B cell (primary cell): ENCODE measurements around the gene RASGRP3. TPM values are rescaled to one million over a fixed set of nuclear protein-coding genes. Genes with fewer than 3 reads are reported as not detected.

ENCODE experiments used
- ATAC-seq: fragments of 200-7000 bp; cut with Tn5 transposase; one replicate; pipeline ENCODE4 v1.10.0; 2021; ENCODE audit warnings: low read depth, mild to moderate bottlenecking, moderate number of reproducible peaks, moderate library complexity
- CTCF ChIA-PET: fragments of 350-600 bp; sonication (Branson Sonifier 250); formaldehyde crosslinking; loops from one replicate; lab custom pipeline; 2021; ENCODE audit warnings: antibody characterized with exemption, inconsistent platforms; lab: Charles Lee
- POLR2A ChIA-PET: fragments of 350-600 bp; sonication (Branson Sonifier 250); formaldehyde crosslinking; loops from one replicate; lab custom pipeline; 2021; ENCODE audit warnings: antibody characterized with exemption; lab: Charles Lee
- DNase-seq: peaks from one replicate; pipeline ENCODE4 v3.0.0; 2013
- H2AFZ ChIP-seq: 2 replicates; pipeline ENCODE4 v1.6.1; 2012; ENCODE audit warnings: mild to moderate bottlenecking, low read depth, low read length; ENCODE audit not compliant: insufficient read depth, poor library complexity, severe bottlenecking
- H3K27ac ChIP-seq, 2 donors: 1 replicate in 1 of 2; 2 replicates in 1 of 2; pipeline ENCODE4 v1.5.1; 2012 to 2013; ENCODE audit warnings: low read length in 2 of 2, mild to moderate bottlenecking in 2 of 2, moderate library complexity in 1 of 2
- H3K27me3 ChIP-seq, 4 experiments: fragments of 200-600 bp in 1 of 4; sonication (generic) in 1 of 4; replicated peaks in 1 of 4; 1 replicate in 2 of 4; 2 replicates in 2 of 4; pipeline versions ENCODE4 v1.6.1 to v1.7.0; 2013 to 2016; ENCODE audit warnings: low read length in 3 of 4, mild to moderate bottlenecking in 2 of 4, mixed read lengths in 1 of 4, moderate library complexity in 1 of 4; ENCODE audit not compliant: insufficient read depth in 4 of 4, control insufficient read depth in 3 of 4; ENCODE audit errors: control extremely low read depth in 1 of 4
- H3K36me3 ChIP-seq, 2 experiments: replicated peaks in 1 of 2; 1 replicate in 1 of 2; 2 replicates in 1 of 2; pipeline versions ENCODE4 v1.6.1 to v1.7.1; 2013; ENCODE audit warnings: low read length in 1 of 2; ENCODE audit not compliant: insufficient read depth in 2 of 2, control insufficient read depth in 1 of 2; ENCODE audit errors: control extremely low read depth in 1 of 2, extremely low read depth in 1 of 2
- H3K4me1 ChIP-seq, 2 donors: fragments of 200-600 bp in 1 of 2; sonication (generic) in 1 of 2; 1 replicate in 1 of 2; 2 replicates in 1 of 2; pipeline versions ENCODE4 v1.5.1 to v1.6.1; 2013 to 2017; ENCODE audit warnings: low read length in 2 of 2; ENCODE audit not compliant: control insufficient read depth in 2 of 2, insufficient read depth in 2 of 2
- H3K4me2 ChIP-seq: replicated peaks from 2 replicates; pipeline ENCODE3; 2012; ENCODE audit warnings: mild to moderate bottlenecking, low read depth, low read length; ENCODE audit not compliant: poor library complexity, severe bottlenecking
- H3K4me3 ChIP-seq, 5 experiments: fragments of 200-600 bp in 1 of 5; sonication (generic) in 1 of 5; 1 replicate in 3 of 5; 2 replicates in 2 of 5; pipeline versions ENCODE4 v1.5.1 to v1.7.0; 2011 to 2016; ENCODE audit warnings: low read length in 4 of 5, mild to moderate bottlenecking in 4 of 5, low read depth in 2 of 5, control low read depth in 1 of 5, moderate library complexity in 1 of 5; ENCODE audit not compliant: insufficient read depth in 1 of 5; ENCODE audit errors: control extremely low read depth in 1 of 5, extremely low read depth in 1 of 5
- H3K79me2 ChIP-seq: fragments of 200-600 bp; sonication (generic); one replicate; pipeline ENCODE4 v1.6.0; 2016; ENCODE audit warnings: low read length; ENCODE audit not compliant: control insufficient read depth, insufficient read depth
- H3K9ac ChIP-seq: fragments of 200-600 bp; sonication (generic); 2 replicates; pipeline ENCODE4 v1.6.1; 2017; ENCODE audit warnings: mild to moderate bottlenecking, low read length, moderate library complexity
- H3K9me3 ChIP-seq, 3 donors: one replicate each; pipeline versions ENCODE4 v1.6.1 to v1.7.1; 2013; ENCODE audit warnings: low read length in 2 of 3; ENCODE audit not compliant: control insufficient read depth in 2 of 3, insufficient read depth in 1 of 3; ENCODE audit errors: control extremely low read depth in 1 of 3
- H4K20me1 ChIP-seq: 2 replicates; pipeline ENCODE4 v1.6.0; 2012; ENCODE audit warnings: mild to moderate bottlenecking, low read length; ENCODE audit not compliant: insufficient read depth, control insufficient read depth, poor library complexity, severe bottlenecking
- H3K27ac Mint-ChIP-seq: one replicate; pipeline ENCODE4 v1.8.0; 2021; ENCODE audit warnings: mixed read lengths
- H3K27me3 Mint-ChIP-seq: one replicate; pipeline ENCODE4 v1.8.0; 2021; ENCODE audit warnings: mixed read lengths
- H3K4me1 Mint-ChIP-seq: one replicate; pipeline ENCODE4 v1.8.0; 2021; ENCODE audit warnings: mixed read lengths
- H3K4me3 Mint-ChIP-seq: one replicate; pipeline ENCODE4 v1.8.0; 2021; ENCODE audit warnings: mixed read lengths
- H3K9me3 Mint-ChIP-seq: one replicate; pipeline ENCODE4 v1.8.0; 2022; ENCODE audit warnings: mixed read lengths; ENCODE audit not compliant: insufficient read depth
- CTCF ChIP-seq: fragments of 200-600 bp; IDR thresholded peaks from one replicate; pipeline ENCODE4 v1.8.0; 2022; ENCODE audit warnings: antibody characterized with exemption, mild to moderate bottlenecking
- EZH2 ChIP-seq: IDR thresholded peaks from 2 replicates; pipeline ENCODE4 v1.6.1; 2012; ENCODE audit warnings: borderline replicate concordance, low read depth, mild to moderate bottlenecking, moderate library complexity, low read length; ENCODE audit not compliant: insufficient read depth, poor library complexity, severe bottlenecking
- WGBS: methylation state at CpG from one replicate; pipeline ENCODE4 v1.1.5; 2013; ENCODE audit warnings: missing lambda C conversion rate; ENCODE audit not compliant: insufficient coverage; 5-methylcytosine and 5-hydroxymethylcytosine counted together
- intact Hi-C: fragments of 100-400 bp; cut with micrococcal nuclease; formaldehyde crosslinking; loops from one replicate; pipeline ENCODE4 v1.10.0; 2022
- polyA plus RNA-seq: library from polyadenylated mRNA; depleted of rRNA; stranded (reverse); fragments of >200 nt; gene quantifications from 2 replicates; pipeline ENCODE4 v1.2.3, GENCODE V29; 2012
- total RNA-seq, 2 donors: library from RNA; stranded (reverse); fragments of 120-200 nt in 1 of 2; gene quantifications; 1 replicate in 1 of 2; 2 replicates in 1 of 2; pipeline versions ENCODE4 v1.2.3 to v1.2.4, GENCODE V29; 2013 to 2022

RASGRP3 gene
- total and polyA plus RNA-seq, 2 donors (not counting 1 experiment from before 2014, with no cell fraction given) = 67.5 to 107 TPM

- H3K4me3 Mint-ChIP-seq = no peak overlapping the region
- ChIA-PET POLR2A (no interaction called here), CTCF (interaction anchor here (1.0 to 1.7 kb wide), 2 partner anchors 9 to 16 kb away, joined by 3 to 4 read pairs; partner anchors contain the start of gene FAM98A)
- Histone ChIP-seq H3K36me3 (peaks cover 9 to 75% of the 10 kb centered on the region in 2 experiments), H3K9ac (no peak overlapping the region), H2AFZ (no peak overlapping the region), H3K79me2 (peaks cover 5% of the 10 kb centered on the region), H3K9me3 (no peaks in the 10 kb centered on the region), H4K20me1 (no peaks in the 10 kb centered on the region), H3K27me3 (no peaks in the 10 kb centered on the region), H3K4me1 (no peaks in the 10 kb centered on the region), H3K4me2 (no peak overlapping the region), H3K4me3 (no peak overlapping the region), H3K27ac (no peak overlapping the region)
- H3K9me3 Mint-ChIP-seq = no peaks in the 10 kb centered on the region
- no peaks in the 10 kb centered on the region for H3K27me3 Mint-ChIP-seq
- no peak for DNase-seq
- no peak for ATAC-seq
- WGBS = no CpG with 5 or more reads among the region's 1 CpG
- H3K4me1 Mint-ChIP-seq = no peaks in the 10 kb centered on the region
- TF ChIP-seq CTCF (no peak), EZH2 (no peak)
- no peak overlapping the region for H3K27ac Mint-ChIP-seq
- intact Hi-C loops = no loop called here
Observed at GRCh38 chr2:33589444-33589843, 113.0 kb downstream of the RASGRP3 start.

- ATAC-seq (no peak), DNase-seq (no peak)
- peaks cover 16% of the 10 kb centered on the region in 2 donors for H3K4me1 ChIP-seq
- no peak overlapping the region for H2AFZ ChIP-seq
- no peak overlapping the region for H3K9ac ChIP-seq
- Mint-ChIP-seq H3K4me1 (peaks cover 31% of the 10 kb centered on the region), H3K4me3 (no peak overlapping the region), H3K9me3 (no peaks in the 10 kb centered on the region), H3K27ac (no peak overlapping the region), H3K27me3 (no peaks in the 10 kb centered on the region)
- WGBS = no CpG with 5 or more reads among the region's 3 CpGs
- H3K4me3 ChIP-seq = no peak overlapping the region
- H3K27me3 ChIP-seq = no peaks in the 10 kb centered on the region
- TF ChIP-seq CTCF (no peak), EZH2 (no peak)
- H3K9me3 ChIP-seq = no peaks in the 10 kb centered on the region
- H3K4me2 ChIP-seq = no peak overlapping the region
- peaks cover 3 to 41% of the 10 kb centered on the region in 2 experiments for H3K36me3 ChIP-seq
- POLR2A ChIA-PET = no interaction called here
- CTCF ChIA-PET = interaction anchor here (1.0 to 1.5 kb wide), 2 partner anchors 13 to 120 kb away, joined by 4 to 6 read pairs; partner anchors contain the start of gene RASGRP3
- H3K27ac ChIP-seq = no peak overlapping the region
- intact Hi-C loops = loop anchor here (5.0 to 10.0 kb wide), 3 partner anchors 63 to 1321 kb away; partner anchors contain the start of genes LTBP1 and YIPF4
- H3K79me2 ChIP-seq = peaks cover 35% of the 10 kb centered on the region
- H4K20me1 ChIP-seq = no peaks in the 10 kb centered on the region
Observed at GRCh38 chr2:33595385-33595784, 118.9 kb downstream of the RASGRP3 start.
